ENCODE data around the gene KASH5.

KASH5 gene, protein sequence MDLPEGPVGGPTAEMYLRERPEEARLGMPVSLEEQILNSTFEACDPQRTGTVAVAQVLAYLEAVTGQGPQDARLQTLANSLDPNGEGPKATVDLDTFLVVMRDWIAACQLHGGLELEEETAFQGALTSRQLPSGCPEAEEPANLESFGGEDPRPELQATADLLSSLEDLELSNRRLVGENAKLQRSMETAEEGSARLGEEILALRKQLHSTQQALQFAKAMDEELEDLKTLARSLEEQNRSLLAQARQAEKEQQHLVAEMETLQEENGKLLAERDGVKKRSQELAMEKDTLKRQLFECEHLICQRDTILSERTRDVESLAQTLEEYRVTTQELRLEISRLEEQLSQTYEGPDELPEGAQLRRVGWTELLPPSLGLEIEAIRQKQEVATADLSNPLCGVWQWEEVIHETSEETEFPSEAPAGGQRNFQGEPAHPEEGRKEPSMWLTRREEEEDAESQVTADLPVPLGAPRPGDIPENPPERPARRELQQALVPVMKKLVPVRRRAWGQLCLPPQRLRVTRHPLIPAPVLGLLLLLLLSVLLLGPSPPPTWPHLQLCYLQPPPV

DNA sequence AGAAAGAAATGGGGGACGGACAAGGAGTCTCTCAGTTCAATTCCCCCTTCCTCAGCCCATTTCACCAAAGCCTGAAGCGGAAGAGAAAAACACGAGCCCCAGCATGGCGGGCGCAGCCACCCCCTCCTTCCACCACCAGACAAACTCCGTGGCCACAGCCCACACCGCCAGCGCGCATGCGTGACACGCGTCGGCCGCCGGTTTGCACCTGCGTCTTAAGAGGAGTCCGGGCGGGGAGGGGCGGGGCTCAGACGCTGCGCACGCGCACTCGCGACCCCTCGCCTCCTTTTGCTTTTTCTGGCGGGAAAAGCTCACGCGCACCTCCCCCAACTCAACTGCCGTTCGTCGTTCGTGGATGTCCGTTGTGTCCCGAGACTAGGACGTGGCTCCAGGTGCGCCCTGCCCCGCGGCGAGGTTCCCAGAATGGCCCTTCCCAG, at the start of gene KASH5:
Gene KASH5, plus strand, starts transcription at position 314 of the 437 bp plus-strand sequence. CDS start 2,635 bp downstream, outside the sequence.
- H3K4me3 ChIP-seq (ENCODE audit: low read depth, low read length), result no peak within 1 kb of the TSS
- CTCF ChIA-PET, result interaction anchor here (1.0 kb wide), 2 partner anchors 18 to 88 kb away, joined by 4 read pairs; no protein-coding TSS in a partner anchor
- H3K4me1 ChIP-seq (ENCODE audit: control insufficient read depth, insufficient read depth, low read length), result no peaks in the 10 kb centered on the region
- TF ChIP-seq, protein P1, sequence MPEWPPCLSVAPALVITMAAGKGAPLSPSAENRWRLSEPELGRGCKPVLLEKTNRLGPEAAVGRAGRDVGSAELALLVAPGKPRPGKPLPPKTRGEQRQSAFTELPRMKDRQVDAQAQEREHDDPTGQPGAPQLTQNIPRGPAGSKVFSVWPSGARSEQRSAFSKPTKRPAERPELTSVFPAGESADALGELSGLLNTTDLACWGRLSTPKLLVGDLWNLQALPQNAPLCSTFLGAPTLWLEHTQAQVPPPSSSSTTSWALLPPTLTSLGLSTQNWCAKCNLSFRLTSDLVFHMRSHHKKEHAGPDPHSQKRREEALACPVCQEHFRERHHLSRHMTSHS (tag by site-specific recombination; IDR thresholded peaks at IDR 0.05), result no peak
- TF ChIP-seq KLF16 (tag by site-specific recombination; IDR thresholded peaks at IDR 0.05) (no peak), ZNF549 (tag by site-specific recombination; IDR thresholded peaks at IDR 0.05) (no peak), ZNF530 (tag by site-specific recombination; IDR thresholded peaks at IDR 0.05; ENCODE audit: low read depth) (no peak), ZNF791 (tag by site-specific recombination; IDR thresholded peaks at IDR 0.05) (no peak), YY1 (tag by site-specific recombination; IDR thresholded peaks at IDR 0.05) (no peak), ZNF626 (tag by site-specific recombination; IDR thresholded peaks at IDR 0.05) (no peak), ZNF248 (tag by site-specific recombination; IDR thresholded peaks at IDR 0.05) (no peak), ZNF214 (tag by site-specific recombination; IDR thresholded peaks at IDR 0.05; ENCODE audit: borderline replicate concordance) (no peak), ZNF114 (tag by site-specific recombination; IDR thresholded peaks at IDR 0.05) (no peak), ZNF664 (tag by site-specific recombination; IDR thresholded peaks at IDR 0.05) (no peak), ZNF19 (tag by site-specific recombination; IDR thresholded peaks at IDR 0.05; ENCODE audit: low read depth) (no peak), BCL11A (tag by site-specific recombination; IDR thresholded peaks at IDR 0.05; ENCODE audit: low read depth) (no peak), ZNF140 (tag by site-specific recombination; IDR thresholded peaks at IDR 0.05) (no peak), ZFHX2 (tag by site-specific recombination; conservative IDR thresholded peaks at IDR 0.05) (no peak), KLF10 (tag by site-specific recombination; IDR thresholded peaks at IDR 0.05) (no peak)
- TF ChIP-seq, protein P2, sequence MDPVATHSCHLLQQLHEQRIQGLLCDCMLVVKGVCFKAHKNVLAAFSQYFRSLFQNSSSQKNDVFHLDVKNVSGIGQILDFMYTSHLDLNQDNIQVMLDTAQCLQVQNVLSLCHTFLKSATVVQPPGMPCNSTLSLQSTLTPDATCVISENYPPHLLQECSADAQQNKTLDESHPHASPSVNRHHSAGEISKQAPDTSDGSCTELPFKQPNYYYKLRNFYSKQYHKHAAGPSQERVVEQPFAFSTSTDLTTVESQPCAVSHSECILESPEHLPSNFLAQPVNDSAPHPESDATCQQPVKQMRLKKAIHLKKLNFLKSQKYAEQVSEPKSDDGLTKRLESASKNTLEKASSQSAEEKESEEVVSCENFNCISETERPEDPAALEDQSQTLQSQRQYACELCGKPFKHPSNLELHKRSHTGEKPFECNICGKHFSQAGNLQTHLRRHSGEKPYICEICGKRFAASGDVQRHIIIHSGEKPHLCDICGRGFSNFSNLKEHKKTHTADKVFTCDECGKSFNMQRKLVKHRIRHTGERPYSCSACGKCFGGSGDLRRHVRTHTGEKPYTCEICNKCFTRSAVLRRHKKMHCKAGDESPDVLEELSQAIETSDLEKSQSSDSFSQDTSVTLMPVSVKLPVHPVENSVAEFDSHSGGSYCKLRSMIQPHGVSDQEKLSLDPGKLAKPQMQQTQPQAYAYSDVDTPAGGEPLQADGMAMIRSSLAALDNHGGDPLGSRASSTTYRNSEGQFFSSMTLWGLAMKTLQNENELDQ (tag by site-specific recombination; IDR thresholded peaks at IDR 0.05; ENCODE audit: low read depth), result no peak
- no peaks in the 10 kb centered on the region for H3K36me3 ChIP-seq (ENCODE audit: control insufficient read depth in 2 of 2, insufficient read depth in 1 of 2, low read length in 2 of 2)
- POLR2A ChIA-PET, result interaction anchor here (0.6 to 0.7 kb wide), 2 partner anchors 16 to 170 kb away, joined by 3 read pairs; no protein-coding TSS in a partner anchor
- H3K9me3 ChIP-seq (ENCODE audit: control insufficient read depth, insufficient read depth, low read depth, low read length), result no peaks in the 10 kb centered on the region
- H3K27ac ChIP-seq (ENCODE audit: extremely low read depth, low read depth, low read length), result no peak within 1 kb of the TSS

DNA sequence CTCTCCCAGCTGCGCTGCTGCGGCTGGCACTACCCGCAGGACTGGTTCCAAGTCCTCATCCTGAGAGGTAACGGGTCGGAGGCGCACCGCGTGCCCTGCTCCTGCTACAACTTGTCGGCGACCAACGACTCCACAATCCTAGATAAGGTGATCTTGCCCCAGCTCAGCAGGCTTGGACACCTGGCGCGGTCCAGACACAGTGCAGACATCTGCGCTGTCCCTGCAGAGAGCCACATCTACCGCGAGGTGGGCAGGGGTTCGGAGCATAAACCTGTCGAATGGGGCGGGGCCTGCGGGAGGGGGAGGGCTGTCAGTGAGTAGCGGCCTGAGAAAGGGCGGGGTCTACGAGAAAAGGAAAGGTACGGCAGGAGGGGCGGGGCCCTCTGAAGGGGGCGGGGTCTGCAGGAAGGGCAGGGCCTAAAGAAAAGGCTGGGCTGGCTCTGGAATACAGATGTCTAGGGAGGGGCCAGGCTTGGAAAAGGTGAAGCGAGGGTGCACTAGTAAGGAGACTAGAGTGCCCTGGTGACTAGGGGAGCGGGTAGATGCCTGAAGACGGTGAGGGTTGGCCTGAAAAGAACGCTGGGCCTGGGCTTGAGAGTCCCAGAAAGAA, 49.3 kb upstream of the KASH5 start:
- H3K36me3 ChIP-seq (ENCODE audit: control insufficient read depth in 2 of 2, insufficient read depth in 1 of 2, low read length in 2 of 2), result peaks cover 8 to 31% of the 10 kb centered on the region in 2 experiments
- H3K4me1 ChIP-seq (ENCODE audit: control insufficient read depth, insufficient read depth, low read length), result peaks cover 7% of the 10 kb centered on the region; the same call in 1 of the 2 replicates
- no peaks in the 10 kb centered on the region for H3K9me3 ChIP-seq (ENCODE audit: control insufficient read depth, insufficient read depth, low read depth, low read length)
- H3K4me3 ChIP-seq (ENCODE audit: low read depth, low read length), result no peak overlapping the region
- POLR2A ChIA-PET, result no interaction called here
- CTCF ChIA-PET, result no interaction called here
- TF ChIP-seq KLF9 (tag by site-specific recombination; IDR thresholded peaks at IDR 0.05; ENCODE audit: low read depth), result peak; percentile 65
- TF ChIP-seq ZNF426 (tag by site-specific recombination; IDR thresholded peaks at IDR 0.05), result no peak
- TF ChIP-seq, protein P3, sequence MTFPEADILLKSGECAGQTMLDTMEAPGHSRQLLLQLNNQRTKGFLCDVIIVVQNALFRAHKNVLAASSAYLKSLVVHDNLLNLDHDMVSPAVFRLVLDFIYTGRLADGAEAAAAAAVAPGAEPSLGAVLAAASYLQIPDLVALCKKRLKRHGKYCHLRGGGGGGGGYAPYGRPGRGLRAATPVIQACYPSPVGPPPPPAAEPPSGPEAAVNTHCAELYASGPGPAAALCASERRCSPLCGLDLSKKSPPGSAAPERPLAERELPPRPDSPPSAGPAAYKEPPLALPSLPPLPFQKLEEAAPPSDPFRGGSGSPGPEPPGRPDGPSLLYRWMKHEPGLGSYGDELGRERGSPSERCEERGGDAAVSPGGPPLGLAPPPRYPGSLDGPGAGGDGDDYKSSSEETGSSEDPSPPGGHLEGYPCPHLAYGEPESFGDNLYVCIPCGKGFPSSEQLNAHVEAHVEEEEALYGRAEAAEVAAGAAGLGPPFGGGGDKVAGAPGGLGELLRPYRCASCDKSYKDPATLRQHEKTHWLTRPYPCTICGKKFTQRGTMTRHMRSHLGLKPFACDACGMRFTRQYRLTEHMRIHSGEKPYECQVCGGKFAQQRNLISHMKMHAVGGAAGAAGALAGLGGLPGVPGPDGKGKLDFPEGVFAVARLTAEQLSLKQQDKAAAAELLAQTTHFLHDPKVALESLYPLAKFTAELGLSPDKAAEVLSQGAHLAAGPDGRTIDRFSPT (tag by site-specific recombination; IDR thresholded peaks at IDR 0.05), result no peak
- TF ChIP-seq SCRT2 (tag by site-specific recombination; IDR thresholded peaks at IDR 0.05), result peak; percentile 39; the same call in 1 of the 2 replicates
- peak; percentile 14; the same call in 1 of the 2 replicates for TF ChIP-seq SP2 (tag by site-specific recombination; IDR thresholded peaks at IDR 0.05)
- TF ChIP-seq SCRT1 (tag by site-specific recombination; IDR thresholded peaks at IDR 0.05; ENCODE audit: borderline replicate concordance), result peak; percentile 50; the same call in 1 of the 2 replicates
- H3K27ac ChIP-seq (ENCODE audit: extremely low read depth, low read depth, low read length), result no peak overlapping the region

Measured in HEK293 (cell line).